ENCODE measurements around the gene SEMA5B. TPM values are rescaled to one million over a fixed set of nuclear protein-coding genes. Genes with fewer than 3 reads are reported as not detected.
A peak's percentile ranks its signal among the peaks of the same experiment; 100 is the strongest.

Gene SEMA5B
- total RNA-seq, 1 donor from 2014 or later = not detected

DNA sequence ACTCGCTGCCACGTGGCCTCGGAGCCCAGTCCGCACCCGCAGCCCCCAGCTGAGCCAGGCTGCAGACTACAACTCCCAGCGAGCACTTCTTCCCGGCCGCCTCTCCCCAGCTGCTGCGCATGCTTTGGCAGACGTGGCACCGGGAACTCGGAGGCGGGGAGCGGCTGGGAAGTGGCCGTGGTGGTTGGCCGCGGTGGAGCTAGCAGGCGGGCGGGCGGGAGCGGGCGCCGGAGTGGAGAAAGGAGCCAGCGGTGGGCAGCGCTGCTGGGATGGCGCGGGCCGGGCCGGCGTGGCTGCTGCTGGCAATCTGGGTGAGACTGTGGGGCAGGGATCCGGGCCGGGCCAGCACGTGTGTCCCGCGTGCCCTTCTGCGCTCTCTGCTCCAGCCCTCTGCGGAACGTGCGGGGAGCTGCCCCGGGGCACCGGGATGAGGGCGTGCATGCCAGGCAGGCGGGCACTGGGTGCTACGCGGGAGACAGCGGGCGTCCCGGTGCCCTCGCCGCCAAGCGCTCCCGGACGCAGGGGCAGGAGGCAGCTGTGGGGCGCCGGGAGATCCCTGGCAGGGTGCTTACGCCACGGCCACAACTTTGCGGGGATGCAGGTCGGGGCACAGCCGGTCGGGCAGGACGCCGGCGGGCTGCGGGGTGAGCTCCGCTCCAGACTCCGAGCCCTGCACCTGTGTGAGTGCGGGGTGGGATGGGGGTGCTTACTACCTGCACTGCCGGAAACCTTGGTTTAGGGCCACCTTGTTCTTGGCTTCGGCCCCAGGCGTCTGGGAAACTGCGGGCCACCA, 39.5 kb upstream of the SEMA5B start, which contains the start of gene PDIA5:
Gene PDIA5, plus strand, starts transcription at position 130 of the 793 bp plus-strand sequence. Its CDS starts 140 bp downstream, at position 270.
- intact Hi-C loops (cut with micrococcal nuclease) = loop anchor here (5.0 kb wide), 1 partner anchor 135 kb away; the partner anchor contains the start of gene SEC22A
- Mint-ChIP-seq H3K36me3 (ENCODE audit: low read depth) (peaks cover 3% of the 10 kb centered on the region), H3K9me3 (no peaks in the 10 kb centered on the region), H3K4me3 (ENCODE audit: low read depth) (peak within 1 kb of the TSS; percentile 85), H3K27me3 (ENCODE audit: low read depth) (peaks cover 7% of the 10 kb centered on the region), H3K27ac (peak within 1 kb of the TSS; percentile 17), H3K4me1 (ENCODE audit: low read depth) (peaks cover 35% of the 10 kb centered on the region)
- DNase-seq (ENCODE audit: low spot score) = peak; percentile 57

GRCh38 chr3:123066599-123066895, 39.0 kb upstream of the SEMA5B start:
- peak overlapping the region; percentile 17 for H3K27ac Mint-ChIP-seq
- intact Hi-C loops (cut with micrococcal nuclease) = loop anchor here (5.0 kb wide), 1 partner anchor 136 kb away; the partner anchor contains the start of gene SEC22A
- peaks cover 11% of the 10 kb centered on the region for H3K27me3 Mint-ChIP-seq (ENCODE audit: low read depth)
- H3K4me1 Mint-ChIP-seq (ENCODE audit: low read depth) = peaks cover 35% of the 10 kb centered on the region
- DNase-seq (ENCODE audit: low spot score) = no peak
- peaks cover 3% of the 10 kb centered on the region for H3K36me3 Mint-ChIP-seq (ENCODE audit: low read depth)
- no peaks in the 10 kb centered on the region for H3K9me3 Mint-ChIP-seq
- H3K4me3 Mint-ChIP-seq (ENCODE audit: low read depth) = peak overlapping the region; percentile 85

DNA sequence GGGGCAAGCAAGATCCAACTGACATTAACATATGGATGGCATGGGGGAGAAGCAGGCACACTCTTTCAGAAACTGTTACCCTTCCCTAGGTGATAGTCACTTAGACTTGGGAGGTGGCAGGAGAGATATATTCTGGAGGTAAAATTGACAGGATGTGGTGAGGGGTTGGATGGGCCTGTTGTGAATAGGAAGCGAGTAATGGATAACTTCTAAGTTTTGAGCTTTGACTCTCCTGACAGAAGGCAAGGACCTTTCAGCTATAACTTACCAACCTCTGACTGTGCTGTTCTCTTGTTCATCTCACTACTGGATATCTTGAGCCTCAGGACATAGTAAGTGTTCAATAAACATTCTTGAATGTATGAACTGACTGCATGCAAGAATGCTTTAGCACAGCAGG, 37.4 kb upstream of the SEMA5B start:
- H3K36me3 Mint-ChIP-seq (ENCODE audit: low read depth) = peaks cover 3% of the 10 kb centered on the region
- no peak overlapping the region for H3K27ac Mint-ChIP-seq
- H3K27me3 Mint-ChIP-seq (ENCODE audit: low read depth) = peaks cover 22% of the 10 kb centered on the region
- no peak overlapping the region for H3K4me3 Mint-ChIP-seq (ENCODE audit: low read depth)
- no peaks in the 10 kb centered on the region for H3K9me3 Mint-ChIP-seq
- H3K4me1 Mint-ChIP-seq (ENCODE audit: low read depth) = peaks cover 35% of the 10 kb centered on the region
- intact Hi-C loops (cut with micrococcal nuclease) = loop anchor here (5.0 kb wide), 1 partner anchor 137 kb away; the partner anchor contains the start of gene SEC22A
- no peak for DNase-seq (ENCODE audit: low spot score)

- no peak for DNase-seq (ENCODE audit: low spot score)
- intact Hi-C loops (cut with micrococcal nuclease) = no loop called here
- peaks cover 35% of the 10 kb centered on the region for H3K4me1 Mint-ChIP-seq (ENCODE audit: low read depth)
- peaks cover 3% of the 10 kb centered on the region for H3K36me3 Mint-ChIP-seq (ENCODE audit: low read depth)
- H3K27me3 Mint-ChIP-seq (ENCODE audit: low read depth) = peaks cover 22% of the 10 kb centered on the region
- H3K9me3 Mint-ChIP-seq = no peaks in the 10 kb centered on the region
- no peak overlapping the region for H3K4me3 Mint-ChIP-seq (ENCODE audit: low read depth)
- no peak overlapping the region for H3K27ac Mint-ChIP-seq
Observed at GRCh38 chr3:123064506-123064905, 36.9 kb upstream of the SEMA5B start.

GRCh38 chr3:123063034-123063433, 35.5 kb upstream of the SEMA5B start:
- intact Hi-C loops (cut with micrococcal nuclease) = no loop called here
- H3K4me3 Mint-ChIP-seq (ENCODE audit: low read depth) = no peak overlapping the region
- peaks cover 27% of the 10 kb centered on the region for H3K4me1 Mint-ChIP-seq (ENCODE audit: low read depth)
- no peak for DNase-seq (ENCODE audit: low spot score)
- peaks cover 22% of the 10 kb centered on the region for H3K27me3 Mint-ChIP-seq (ENCODE audit: low read depth)
- H3K9me3 Mint-ChIP-seq = no peaks in the 10 kb centered on the region
- H3K36me3 Mint-ChIP-seq (ENCODE audit: low read depth) = peaks cover 3% of the 10 kb centered on the region
- no peak overlapping the region for H3K27ac Mint-ChIP-seq

DNA sequence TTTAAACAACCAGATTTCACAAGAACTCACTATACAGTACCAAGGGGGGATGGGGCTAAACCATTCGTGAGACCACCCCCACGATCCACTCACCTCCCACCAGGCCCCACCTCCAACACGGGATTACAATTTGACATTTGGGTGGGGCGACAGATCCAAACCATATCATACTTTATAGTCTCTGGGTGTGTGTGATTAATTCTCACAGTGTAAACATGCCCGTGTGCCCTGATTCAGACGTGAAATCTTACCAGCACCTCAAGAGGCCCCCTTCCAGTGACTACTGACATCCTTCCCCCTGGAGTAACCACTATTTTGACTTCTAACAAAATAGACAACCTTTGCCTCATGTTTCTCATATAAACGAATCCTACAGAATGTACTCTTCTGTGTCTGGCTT, 34.3 kb upstream of the SEMA5B start:
- no peak for DNase-seq (ENCODE audit: low spot score)
- Mint-ChIP-seq H3K4me3 (ENCODE audit: low read depth) (no peak overlapping the region), H3K36me3 (ENCODE audit: low read depth) (no peaks in the 10 kb centered on the region), H3K4me1 (ENCODE audit: low read depth) (peaks cover 23% of the 10 kb centered on the region), H3K9me3 (no peaks in the 10 kb centered on the region), H3K27me3 (ENCODE audit: low read depth) (peaks cover 22% of the 10 kb centered on the region), H3K27ac (no peak overlapping the region)
- intact Hi-C loops (cut with micrococcal nuclease) = no loop called here

GRCh38 chr3:123060054-123060453, 32.5 kb upstream of the SEMA5B start:
- Mint-ChIP-seq H3K27me3 (ENCODE audit: low read depth) (peaks cover 25% of the 10 kb centered on the region), H3K4me3 (ENCODE audit: low read depth) (no peak overlapping the region), H3K4me1 (ENCODE audit: low read depth) (peaks cover 9% of the 10 kb centered on the region), H3K36me3 (ENCODE audit: low read depth) (no peaks in the 10 kb centered on the region), H3K9me3 (no peaks in the 10 kb centered on the region), H3K27ac (no peak overlapping the region)
- DNase-seq (ENCODE audit: low spot score) = no peak
- intact Hi-C loops (cut with micrococcal nuclease) = no loop called here

DNA sequence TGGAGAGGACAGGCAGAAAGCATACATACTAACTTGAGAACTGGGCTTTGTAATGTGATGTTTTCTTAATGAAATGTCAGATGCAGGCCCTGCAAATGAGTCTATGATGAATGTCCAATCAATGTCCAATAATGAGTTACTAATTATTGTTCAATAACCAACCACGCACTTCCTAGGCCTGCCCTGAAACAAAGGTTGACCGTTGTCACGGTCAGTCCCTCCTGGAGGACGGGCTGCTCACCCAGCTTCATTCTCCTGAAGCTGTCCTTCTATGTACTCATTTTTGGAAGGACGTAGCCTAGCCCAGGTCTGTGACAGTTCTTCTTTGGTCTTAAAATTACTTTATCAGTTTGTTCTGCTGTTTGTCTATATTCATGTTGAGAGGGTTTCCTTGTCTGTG, 30.9 kb upstream of the SEMA5B start:
- Mint-ChIP-seq H3K36me3 (ENCODE audit: low read depth) (no peaks in the 10 kb centered on the region), H3K4me3 (ENCODE audit: low read depth) (no peak overlapping the region), H3K27ac (no peak overlapping the region), H3K4me1 (ENCODE audit: low read depth) (no peaks in the 10 kb centered on the region), H3K27me3 (ENCODE audit: low read depth) (peaks cover 31% of the 10 kb centered on the region), H3K9me3 (no peaks in the 10 kb centered on the region)
- intact Hi-C loops (cut with micrococcal nuclease) = no loop called here
- no peak for DNase-seq (ENCODE audit: low spot score)

DNA sequence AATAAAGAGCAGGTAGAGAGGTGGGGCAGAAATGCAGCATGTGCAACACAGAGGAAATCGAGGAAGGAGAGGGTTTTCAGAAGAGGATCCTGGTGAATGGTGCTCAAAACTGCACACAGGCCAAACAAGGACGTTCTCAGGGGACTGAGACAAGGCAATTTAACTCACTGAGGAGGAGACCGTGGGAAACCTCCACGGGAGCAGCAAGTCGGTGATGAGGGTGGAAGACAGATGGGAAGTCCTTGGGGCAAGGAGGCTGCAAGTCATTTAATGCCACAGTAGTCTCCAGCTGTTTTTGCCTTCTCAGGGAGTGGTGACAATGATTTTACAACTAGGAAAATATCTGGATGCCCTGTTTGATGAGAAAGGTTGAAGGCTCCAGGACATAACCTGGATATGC, 27.8 kb upstream of the SEMA5B start:
- H3K36me3 Mint-ChIP-seq (ENCODE audit: low read depth) = no peaks in the 10 kb centered on the region
- H3K4me3 Mint-ChIP-seq (ENCODE audit: low read depth) = no peak overlapping the region
- H3K27ac Mint-ChIP-seq = no peak overlapping the region
- H3K9me3 Mint-ChIP-seq = no peaks in the 10 kb centered on the region
- no peak for DNase-seq (ENCODE audit: low spot score)
- peaks cover 18% of the 10 kb centered on the region for H3K27me3 Mint-ChIP-seq (ENCODE audit: low read depth)
- intact Hi-C loops (cut with micrococcal nuclease) = no loop called here
- H3K4me1 Mint-ChIP-seq (ENCODE audit: low read depth) = no peaks in the 10 kb centered on the region

GRCh38 chr3:123054931-123055330, 27.4 kb upstream of the SEMA5B start:
- Mint-ChIP-seq H3K27me3 (ENCODE audit: low read depth) (peaks cover 15% of the 10 kb centered on the region), H3K36me3 (ENCODE audit: low read depth) (no peaks in the 10 kb centered on the region), H3K4me3 (ENCODE audit: low read depth) (no peak overlapping the region), H3K27ac (no peak overlapping the region), H3K4me1 (ENCODE audit: low read depth) (no peaks in the 10 kb centered on the region), H3K9me3 (no peaks in the 10 kb centered on the region)
- no peak for DNase-seq (ENCODE audit: low spot score)
- intact Hi-C loops (cut with micrococcal nuclease) = no loop called here

- no peaks in the 10 kb centered on the region for H3K36me3 Mint-ChIP-seq (ENCODE audit: low read depth)
- H3K9me3 Mint-ChIP-seq = no peaks in the 10 kb centered on the region
- no peaks in the 10 kb centered on the region for H3K4me1 Mint-ChIP-seq (ENCODE audit: low read depth)
- intact Hi-C loops (cut with micrococcal nuclease) = no loop called here
- H3K27me3 Mint-ChIP-seq (ENCODE audit: low read depth) = peaks cover 15% of the 10 kb centered on the region
- H3K27ac Mint-ChIP-seq = no peak overlapping the region
- no peak for DNase-seq (ENCODE audit: low spot score)
- H3K4me3 Mint-ChIP-seq (ENCODE audit: low read depth) = no peak overlapping the region
Observed at GRCh38 chr3:123054109-123054778, 26.7 kb upstream of the SEMA5B start.

DNA sequence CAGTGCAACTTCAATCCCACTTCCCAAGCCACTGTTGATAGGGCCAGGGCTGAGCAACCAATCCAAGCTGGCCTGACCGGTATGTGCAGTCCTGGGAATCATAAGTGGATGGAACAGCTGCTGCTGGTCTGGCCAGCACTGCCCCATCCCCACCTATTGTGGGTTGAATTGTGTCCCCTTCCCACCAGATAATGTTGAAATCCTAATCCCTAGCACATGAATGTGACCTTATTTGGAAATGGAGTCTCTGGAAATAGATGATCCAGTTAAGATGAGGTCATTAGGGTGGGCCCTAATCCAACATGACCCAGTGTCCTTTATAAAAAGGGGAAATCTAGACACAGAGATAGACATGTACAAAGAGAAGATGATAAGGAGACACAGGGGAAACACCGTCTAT, 25.5 kb upstream of the SEMA5B start:
- intact Hi-C loops (cut with micrococcal nuclease) = no loop called here
- H3K9me3 Mint-ChIP-seq = no peaks in the 10 kb centered on the region
- peaks cover 15% of the 10 kb centered on the region for H3K27me3 Mint-ChIP-seq (ENCODE audit: low read depth)
- no peaks in the 10 kb centered on the region for H3K36me3 Mint-ChIP-seq (ENCODE audit: low read depth)
- no peaks in the 10 kb centered on the region for H3K4me1 Mint-ChIP-seq (ENCODE audit: low read depth)
- DNase-seq (ENCODE audit: low spot score) = no peak
- no peak overlapping the region for H3K4me3 Mint-ChIP-seq (ENCODE audit: low read depth)
- no peak overlapping the region for H3K27ac Mint-ChIP-seq

DNA sequence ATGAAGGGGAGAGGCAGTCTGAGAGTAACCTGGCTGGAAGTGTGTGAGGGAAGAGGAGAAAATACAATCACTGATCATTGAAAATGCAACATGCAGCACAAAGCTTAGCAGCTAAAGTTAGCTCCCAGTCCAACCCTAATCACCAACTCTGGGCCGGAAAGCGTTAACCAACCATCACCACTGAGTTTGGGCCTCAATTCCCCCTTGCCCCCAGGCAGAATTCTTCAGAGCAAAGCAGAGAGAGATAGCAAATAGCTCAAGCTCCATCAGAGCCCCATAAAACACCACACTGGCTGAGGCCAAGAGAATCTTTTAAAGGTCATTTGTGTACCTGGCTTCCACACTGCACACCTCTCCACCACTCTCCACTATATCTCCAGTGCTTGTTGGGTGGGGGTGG, 23.1 kb upstream of the SEMA5B start:
- peaks cover 19% of the 10 kb centered on the region for H3K27me3 Mint-ChIP-seq (ENCODE audit: low read depth)

More for the DNA sequence above, 23.1 kb upstream of the SEMA5B start:
- Mint-ChIP-seq H3K36me3 (ENCODE audit: low read depth) (no peaks in the 10 kb centered on the region), H3K4me3 (ENCODE audit: low read depth) (no peak overlapping the region), H3K27ac (no peak overlapping the region), H3K9me3 (no peaks in the 10 kb centered on the region), H3K4me1 (ENCODE audit: low read depth) (no peaks in the 10 kb centered on the region)
- intact Hi-C loops (cut with micrococcal nuclease) = no loop called here
- no peak for DNase-seq (ENCODE audit: low spot score)
